ENCODE results near the gene IRAK1. TPM values are rescaled to one million over a fixed set of nuclear protein-coding genes. Genes with fewer than 3 reads are reported as not detected.
A peak's percentile ranks its signal among the peaks of the same experiment; 100 is the strongest.

IRAK1 gene
- total RNA-seq, 2 donors from 2014 or later: 66.7 to 148 TPM

DNA sequence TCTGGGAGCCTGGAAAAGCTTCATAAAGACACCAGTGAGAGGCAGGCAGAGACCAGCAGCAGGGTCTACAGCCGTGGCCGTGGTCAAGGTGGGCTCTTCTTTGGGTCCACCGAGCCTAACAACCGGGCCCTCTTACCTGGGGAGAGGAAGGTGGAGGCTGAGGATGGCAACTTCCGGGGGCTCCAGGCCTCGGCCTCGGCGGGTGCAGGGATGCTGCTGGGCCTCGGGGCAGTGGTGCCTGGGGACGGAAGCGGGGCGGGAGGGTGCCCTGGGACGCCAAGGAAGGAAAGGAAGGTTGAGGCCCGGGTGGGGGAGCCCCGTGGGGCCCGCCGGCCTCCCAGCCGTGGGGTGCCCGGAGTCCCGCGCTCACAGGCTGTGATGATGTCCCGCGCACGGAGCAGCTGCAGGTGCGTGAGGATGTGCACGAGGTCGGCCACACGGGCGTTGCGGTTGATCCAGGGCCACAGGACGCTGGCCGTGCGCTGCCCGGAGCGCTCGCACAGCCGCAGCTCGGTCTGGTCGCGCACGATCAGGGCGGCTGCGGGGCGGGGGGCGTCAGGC, 561 bp downstream of the IRAK1 start:
- no peaks in the 10 kb centered on the region for H3K9me3 ChIP-seq
- no peaks in the 10 kb centered on the region for H3K4me1 ChIP-seq
- peak overlapping the region; percentile 71 for H3K27ac ChIP-seq
- H3K36me3 ChIP-seq: no peaks in the 10 kb centered on the region
- H3K4me3 ChIP-seq: peak overlapping the region; percentile 58
- DNase-seq: no peak
- intact Hi-C loops (cut with DNase I): no loop called here
- peak overlapping the region; percentile 77 to 84 for H3K9ac ChIP-seq (ENCODE audit: low read depth in 2 of 2, low read length in 2 of 2)
- TF ChIP-seq, protein P1, sequence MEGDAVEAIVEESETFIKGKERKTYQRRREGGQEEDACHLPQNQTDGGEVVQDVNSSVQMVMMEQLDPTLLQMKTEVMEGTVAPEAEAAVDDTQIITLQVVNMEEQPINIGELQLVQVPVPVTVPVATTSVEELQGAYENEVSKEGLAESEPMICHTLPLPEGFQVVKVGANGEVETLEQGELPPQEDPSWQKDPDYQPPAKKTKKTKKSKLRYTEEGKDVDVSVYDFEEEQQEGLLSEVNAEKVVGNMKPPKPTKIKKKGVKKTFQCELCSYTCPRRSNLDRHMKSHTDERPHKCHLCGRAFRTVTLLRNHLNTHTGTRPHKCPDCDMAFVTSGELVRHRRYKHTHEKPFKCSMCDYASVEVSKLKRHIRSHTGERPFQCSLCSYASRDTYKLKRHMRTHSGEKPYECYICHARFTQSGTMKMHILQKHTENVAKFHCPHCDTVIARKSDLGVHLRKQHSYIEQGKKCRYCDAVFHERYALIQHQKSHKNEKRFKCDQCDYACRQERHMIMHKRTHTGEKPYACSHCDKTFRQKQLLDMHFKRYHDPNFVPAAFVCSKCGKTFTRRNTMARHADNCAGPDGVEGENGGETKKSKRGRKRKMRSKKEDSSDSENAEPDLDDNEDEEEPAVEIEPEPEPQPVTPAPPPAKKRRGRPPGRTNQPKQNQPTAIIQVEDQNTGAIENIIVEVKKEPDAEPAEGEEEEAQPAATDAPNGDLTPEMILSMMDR (IDR thresholded peaks at IDR 0.05): no peak
- H3K27me3 ChIP-seq: no peaks in the 10 kb centered on the region

DNA sequence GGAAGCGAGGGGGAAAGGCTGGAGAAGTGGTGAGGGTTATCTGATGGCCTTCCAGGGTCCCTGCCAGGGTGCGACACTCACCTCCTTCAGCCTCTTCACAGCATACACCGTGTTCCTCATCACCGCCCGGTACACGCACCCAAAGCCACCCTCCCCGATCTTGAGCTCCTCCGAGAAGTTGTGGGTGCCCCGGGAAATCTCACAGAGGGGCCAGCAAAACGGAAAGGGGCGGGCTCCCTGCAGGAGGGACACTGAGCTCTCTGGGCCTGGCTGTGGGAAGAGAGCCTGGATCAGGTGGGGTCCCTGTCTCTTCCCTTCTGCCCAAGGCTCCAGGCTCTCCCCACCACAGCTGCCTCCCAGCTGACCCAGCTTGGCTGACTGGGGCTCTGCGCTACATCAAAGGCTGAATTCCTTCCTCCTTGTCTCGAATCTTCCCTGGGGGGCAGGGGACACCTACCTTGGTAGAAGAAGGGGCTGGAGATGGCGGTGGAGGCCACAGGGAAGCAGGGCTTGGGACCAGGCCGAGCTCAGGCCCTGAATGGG, 1.1 kb downstream of the IRAK1 start:
- peak overlapping the region; percentile 58 for H3K4me3 ChIP-seq
- no peaks in the 10 kb centered on the region for H3K36me3 ChIP-seq
- H3K9me3 ChIP-seq: no peaks in the 10 kb centered on the region
- no peaks in the 10 kb centered on the region for H3K27me3 ChIP-seq
- TF ChIP-seq, protein P1 (IDR thresholded peaks at IDR 0.05): no peak
- H3K27ac ChIP-seq: peak overlapping the region; percentile 71
- no peaks in the 10 kb centered on the region for H3K4me1 ChIP-seq
- H3K9ac ChIP-seq (ENCODE audit: low read depth in 2 of 2, low read length in 2 of 2): peak overlapping the region; percentile 77 to 84
- DNase-seq: no peak
- intact Hi-C loops (cut with DNase I): no loop called here

DNA sequence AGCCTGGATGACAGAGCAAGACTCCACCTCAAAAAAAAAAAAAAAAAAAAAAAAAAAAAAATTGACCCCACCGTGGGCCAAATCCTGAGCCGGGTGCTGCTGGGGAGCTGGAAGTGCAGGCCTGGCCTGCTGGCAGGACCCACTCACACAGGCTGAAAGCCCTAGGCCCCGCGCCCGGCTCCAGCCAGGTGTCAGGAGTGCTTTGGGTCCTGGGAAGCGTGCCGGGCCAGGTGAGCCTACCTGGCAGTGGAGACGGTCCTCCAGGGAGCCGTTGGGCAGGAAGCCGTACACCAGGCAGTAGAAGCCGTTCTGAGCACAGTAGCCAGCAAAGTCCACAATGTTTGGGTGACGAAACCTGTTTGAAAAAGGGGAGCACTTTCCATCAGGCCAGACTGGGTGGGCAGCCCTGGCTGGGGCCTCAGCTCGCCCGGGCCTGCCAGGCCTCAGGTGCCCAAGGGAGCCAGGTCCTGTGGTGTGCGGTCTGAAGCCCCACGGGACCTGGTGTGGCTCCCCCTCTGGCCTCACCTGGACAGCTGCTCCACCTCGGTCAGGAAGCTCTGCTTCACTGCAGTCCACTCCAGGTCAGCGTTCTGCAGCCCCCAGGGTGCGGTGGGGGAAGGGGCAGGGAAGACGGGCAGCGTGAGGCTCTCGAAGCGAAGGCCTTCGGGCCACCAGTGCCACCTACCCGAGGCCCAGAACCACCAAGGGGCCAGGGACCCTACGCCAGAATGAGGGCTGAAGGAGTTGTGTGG, 1.8 kb downstream of the IRAK1 start:
- H3K27me3 ChIP-seq: no peaks in the 10 kb centered on the region
- TF ChIP-seq, protein P1 (IDR thresholded peaks at IDR 0.05): no peak
- H3K9me3 ChIP-seq: no peaks in the 10 kb centered on the region
- H3K27ac ChIP-seq: no peak overlapping the region
- H3K36me3 ChIP-seq: no peaks in the 10 kb centered on the region
- intact Hi-C loops (cut with DNase I): no loop called here
- no peak overlapping the region for H3K4me3 ChIP-seq
- no peak for DNase-seq
- H3K9ac ChIP-seq (ENCODE audit: low read depth in 2 of 2, low read length in 2 of 2): peak overlapping the region; percentile 55 to 84
- no peaks in the 10 kb centered on the region for H3K4me1 ChIP-seq

DNA sequence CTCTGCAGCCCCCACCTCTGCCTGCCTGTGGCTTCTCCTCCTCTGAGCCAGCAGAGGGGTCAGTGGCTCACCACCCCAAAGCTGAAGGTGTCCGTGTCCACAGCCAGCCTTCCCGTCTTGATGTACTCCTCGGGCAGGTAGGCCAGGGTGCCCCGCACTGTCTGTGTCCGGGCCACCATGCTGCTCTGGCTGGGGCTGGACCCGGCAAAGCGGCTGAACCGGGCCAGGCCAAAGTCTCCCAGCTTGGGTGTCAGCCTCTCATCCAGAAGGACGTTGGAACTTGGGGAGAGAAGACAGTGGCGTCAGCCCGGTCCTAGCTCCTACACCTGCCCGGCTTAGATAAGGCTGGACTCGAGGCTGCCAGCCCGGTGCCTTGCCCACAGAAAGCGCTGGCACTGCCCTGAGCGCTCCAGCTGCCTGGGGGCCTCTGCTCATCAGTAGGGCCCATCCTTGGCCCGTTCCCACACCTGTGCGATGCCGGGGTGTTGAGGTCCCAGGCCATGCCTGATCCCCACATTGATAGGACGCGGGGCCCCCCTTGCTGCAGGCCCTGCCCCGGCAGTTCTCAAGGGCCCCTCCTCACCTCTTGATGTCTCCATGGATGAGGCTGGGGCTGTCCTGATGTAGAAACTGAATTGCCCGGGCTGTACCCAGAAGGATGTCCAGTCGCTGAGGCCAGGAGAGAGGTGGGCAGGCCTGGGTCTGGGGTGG, 3.2 kb downstream of the IRAK1 start:
- H3K9me3 ChIP-seq: no peaks in the 10 kb centered on the region
- DNase-seq: no peak
- no peak overlapping the region for H3K4me3 ChIP-seq
- H3K9ac ChIP-seq (ENCODE audit: low read depth in 2 of 2, low read length in 2 of 2): no peak overlapping the region
- H3K36me3 ChIP-seq: no peaks in the 10 kb centered on the region
- intact Hi-C loops (cut with DNase I): no loop called here
- no peak overlapping the region for H3K27ac ChIP-seq
- H3K4me1 ChIP-seq: no peaks in the 10 kb centered on the region
- TF ChIP-seq, protein P1 (IDR thresholded peaks at IDR 0.05): no peak
- H3K27me3 ChIP-seq: no peaks in the 10 kb centered on the region

DNA sequence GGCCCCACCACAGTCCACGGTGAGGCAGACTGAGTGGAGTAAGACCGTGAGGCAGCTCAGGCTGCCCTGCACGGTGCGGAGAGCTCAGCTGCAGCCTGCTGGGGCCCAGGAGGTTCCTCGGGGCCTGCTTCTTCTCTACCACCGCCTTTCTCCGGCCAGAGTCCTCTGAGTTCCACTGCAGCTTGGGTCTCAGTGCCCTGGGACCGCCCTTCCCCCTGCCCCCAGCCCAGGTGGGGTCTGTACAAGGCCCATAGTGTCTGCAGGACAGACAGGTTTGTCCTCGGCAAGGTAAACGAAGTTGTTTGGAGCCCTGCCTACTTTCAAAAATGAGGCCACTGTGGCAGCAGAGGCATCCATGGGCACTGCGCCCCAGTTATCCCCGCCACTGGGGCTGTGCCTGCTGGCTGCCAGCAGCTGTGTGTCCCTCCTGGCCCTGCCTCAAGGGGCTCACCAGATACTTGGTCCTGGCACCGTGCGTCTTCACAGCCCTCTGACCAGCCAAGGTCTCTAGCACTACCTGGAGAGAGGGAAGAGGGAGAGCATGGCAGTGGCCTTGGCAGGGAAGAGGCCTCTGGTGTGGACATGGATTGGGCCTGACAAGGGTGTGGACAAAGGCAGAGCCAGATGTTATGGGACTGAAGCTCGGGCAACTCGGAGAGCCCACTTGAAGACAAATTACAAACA, 4.0 kb downstream of the IRAK1 start:
- H3K27ac ChIP-seq: no peak overlapping the region
- no peak for DNase-seq
- intact Hi-C loops (cut with DNase I): no loop called here
- TF ChIP-seq, protein P1 (IDR thresholded peaks at IDR 0.05): no peak
- no peaks in the 10 kb centered on the region for H3K36me3 ChIP-seq
- no peaks in the 10 kb centered on the region for H3K4me1 ChIP-seq
- no peaks in the 10 kb centered on the region for H3K9me3 ChIP-seq
- peaks cover under 1% of the 10 kb centered on the region for H3K27me3 ChIP-seq
- no peak overlapping the region for H3K9ac ChIP-seq (ENCODE audit: low read depth in 2 of 2, low read length in 2 of 2)
- no peak overlapping the region for H3K4me3 ChIP-seq

All from colonic mucosa (tissue), 4 donors.